ENCODE data around the gene TPK1.

GRCh38 chr7:144775749-144776148, 60.1 kb downstream of the TPK1 start:
- TF ChIP-seq RAD21 (CRISPR knock-in tag; IDR thresholded peaks at IDR 0.05) (no peak), POLR2A (IDR thresholded peaks at IDR 0.05; ENCODE audit: insufficient read depth in 1 of 2, low read depth in 2 of 2, low read length in 2 of 2) (no peak), SNAPC2 (CRISPR knock-in tag; IDR thresholded peaks at IDR 0.05) (no peak), JUN (CRISPR knock-in tag; IDR thresholded peaks at IDR 0.05) (no peak)

Data from HepG2 (cell line).